ENCODE data around the gene LRRC56. TPM values are rescaled to one million over a fixed set of nuclear protein-coding genes. Genes with fewer than 3 reads are reported as not detected.

The LRRC56 gene
- total RNA-seq, 1 donor from 2014 or later, result 2.7 TPM

DNA sequence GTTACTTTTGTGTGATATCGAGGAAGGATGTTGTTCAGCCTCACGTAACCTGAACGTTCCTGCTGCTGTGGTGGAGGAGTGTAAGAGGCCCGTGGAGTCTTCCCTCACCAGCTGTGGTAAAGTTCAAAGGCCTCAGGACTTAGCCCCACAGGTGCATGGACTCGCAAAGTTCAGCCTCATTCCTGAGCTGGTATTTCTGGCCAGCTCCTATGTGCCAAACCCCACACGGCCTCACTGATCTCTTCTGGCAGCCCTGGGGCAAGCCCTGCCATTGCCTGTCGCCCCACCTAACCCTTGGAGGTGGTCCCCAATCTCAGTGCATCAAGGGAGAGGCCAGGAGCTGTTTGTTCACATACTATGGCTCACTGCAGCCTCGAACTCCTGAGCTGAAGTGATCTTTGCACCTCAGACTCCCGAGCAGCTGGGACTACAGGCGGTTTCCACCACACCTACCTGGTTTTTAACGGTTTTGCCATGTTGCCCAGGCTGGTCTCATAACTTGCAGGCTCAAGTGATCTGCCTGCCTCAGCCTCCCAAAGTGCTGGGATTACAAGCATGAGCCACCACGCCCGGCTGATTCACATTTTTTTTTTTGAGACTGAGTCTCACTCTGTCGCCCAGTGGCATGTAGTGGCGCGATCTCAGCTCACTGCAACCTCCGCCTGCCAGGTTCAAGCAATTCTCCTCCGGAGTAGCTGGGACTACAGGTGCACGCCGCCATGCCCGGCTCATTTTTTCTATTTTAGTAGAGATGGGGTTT lies 41.1 kb downstream of the LRRC56 start:
- Mint-ChIP-seq H3K27me3 (ENCODE audit: low read depth) (no peaks in the 10 kb centered on the region), H3K36me3 (ENCODE audit: low read depth) (no peaks in the 10 kb centered on the region), H3K4me3 (ENCODE audit: unreplicated experiment) (peak overlapping the region; percentile 84), H3K9me3 (ENCODE audit: low read depth) (no peaks in the 10 kb centered on the region), H3K27ac (ENCODE audit: unreplicated experiment) (peak overlapping the region; percentile 85), H3K4me1 (ENCODE audit: low read depth) (peaks cover 49% of the 10 kb centered on the region)
- no peak for DNase-seq (ENCODE audit: low spot score)
- TF ChIP-seq, protein P1, sequence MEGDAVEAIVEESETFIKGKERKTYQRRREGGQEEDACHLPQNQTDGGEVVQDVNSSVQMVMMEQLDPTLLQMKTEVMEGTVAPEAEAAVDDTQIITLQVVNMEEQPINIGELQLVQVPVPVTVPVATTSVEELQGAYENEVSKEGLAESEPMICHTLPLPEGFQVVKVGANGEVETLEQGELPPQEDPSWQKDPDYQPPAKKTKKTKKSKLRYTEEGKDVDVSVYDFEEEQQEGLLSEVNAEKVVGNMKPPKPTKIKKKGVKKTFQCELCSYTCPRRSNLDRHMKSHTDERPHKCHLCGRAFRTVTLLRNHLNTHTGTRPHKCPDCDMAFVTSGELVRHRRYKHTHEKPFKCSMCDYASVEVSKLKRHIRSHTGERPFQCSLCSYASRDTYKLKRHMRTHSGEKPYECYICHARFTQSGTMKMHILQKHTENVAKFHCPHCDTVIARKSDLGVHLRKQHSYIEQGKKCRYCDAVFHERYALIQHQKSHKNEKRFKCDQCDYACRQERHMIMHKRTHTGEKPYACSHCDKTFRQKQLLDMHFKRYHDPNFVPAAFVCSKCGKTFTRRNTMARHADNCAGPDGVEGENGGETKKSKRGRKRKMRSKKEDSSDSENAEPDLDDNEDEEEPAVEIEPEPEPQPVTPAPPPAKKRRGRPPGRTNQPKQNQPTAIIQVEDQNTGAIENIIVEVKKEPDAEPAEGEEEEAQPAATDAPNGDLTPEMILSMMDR (IDR thresholded peaks at IDR 0.05), result no peak

DNA sequence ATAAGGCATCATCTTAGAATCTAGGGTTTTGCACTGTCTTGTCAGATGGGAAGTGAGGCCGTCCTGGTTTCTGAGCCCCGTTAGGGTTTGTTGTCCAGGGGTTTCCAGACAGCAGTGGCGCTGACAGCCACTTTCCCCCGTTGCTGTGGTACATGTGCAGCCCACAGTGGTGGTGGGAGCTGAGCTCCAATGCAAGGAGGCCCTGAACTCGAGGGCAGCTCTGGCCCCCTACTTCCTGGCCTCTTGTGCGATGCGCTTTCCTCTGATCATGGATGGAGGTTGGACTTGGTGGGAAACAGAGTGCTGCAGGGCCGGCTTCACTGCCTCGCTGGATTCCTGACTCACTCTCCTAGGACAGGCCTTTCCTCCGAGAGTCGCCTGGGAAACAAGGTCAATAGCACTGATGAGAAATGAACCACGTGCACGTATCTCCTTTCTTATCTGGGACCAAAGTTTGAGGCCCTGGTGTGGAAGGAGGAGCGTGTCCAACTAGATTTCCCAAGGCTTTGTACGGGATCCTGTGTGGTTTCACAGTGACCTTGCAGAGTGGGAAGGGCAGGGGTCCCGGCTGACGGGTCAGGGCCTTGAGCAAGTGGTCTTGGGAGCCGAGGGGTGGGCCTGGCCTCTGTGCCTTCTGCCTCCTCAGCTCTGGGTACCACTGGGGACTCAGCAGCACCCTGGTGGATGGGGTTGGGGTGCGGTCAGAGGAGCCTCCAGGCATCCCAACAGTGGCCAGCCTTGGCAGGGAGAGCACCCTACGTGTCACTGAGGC lies 42.7 kb downstream of the LRRC56 start:
- Mint-ChIP-seq H3K4me3 (ENCODE audit: unreplicated experiment) (no peak overlapping the region), H3K4me1 (ENCODE audit: low read depth) (peaks cover 37% of the 10 kb centered on the region), H3K27ac (ENCODE audit: unreplicated experiment) (peak overlapping the region; percentile 18), H3K9me3 (ENCODE audit: low read depth) (no peaks in the 10 kb centered on the region), H3K36me3 (ENCODE audit: low read depth) (peaks cover 4% of the 10 kb centered on the region), H3K27me3 (ENCODE audit: low read depth) (no peaks in the 10 kb centered on the region)
- DNase-seq (ENCODE audit: low spot score), result no peak
- TF ChIP-seq, protein P1 (IDR thresholded peaks at IDR 0.05), result no peak

DNA sequence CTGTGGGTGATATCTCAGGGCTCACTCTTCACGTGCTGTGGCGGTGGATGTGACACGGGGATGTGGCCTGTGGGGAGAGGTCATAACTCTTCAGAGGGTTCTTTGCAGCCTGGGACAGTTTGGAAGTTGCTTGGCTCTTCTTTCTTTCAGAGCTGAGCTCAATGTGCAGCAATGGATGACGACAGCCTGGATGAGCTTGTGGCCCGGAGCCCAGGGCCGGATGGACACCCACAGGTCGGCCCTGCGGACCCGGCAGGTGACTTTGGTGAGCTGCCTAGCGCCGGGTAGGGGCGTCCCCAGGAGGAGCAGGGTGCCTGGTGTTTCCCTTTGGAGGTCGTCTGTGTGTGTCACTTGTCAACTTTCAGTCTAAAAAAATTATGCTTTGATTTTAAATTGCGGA lies 44.0 kb downstream of the LRRC56 start:
- Mint-ChIP-seq H3K36me3 (ENCODE audit: low read depth) (peaks cover 6% of the 10 kb centered on the region), H3K27ac (ENCODE audit: unreplicated experiment) (peak overlapping the region; percentile 1), H3K9me3 (ENCODE audit: low read depth) (no peaks in the 10 kb centered on the region), H3K4me3 (ENCODE audit: unreplicated experiment) (no peak overlapping the region), H3K4me1 (ENCODE audit: low read depth) (peaks cover 37% of the 10 kb centered on the region), H3K27me3 (ENCODE audit: low read depth) (no peaks in the 10 kb centered on the region)
- TF ChIP-seq, protein P1 (IDR thresholded peaks at IDR 0.05), result no peak
- DNase-seq (ENCODE audit: low spot score), result no peak

DNA sequence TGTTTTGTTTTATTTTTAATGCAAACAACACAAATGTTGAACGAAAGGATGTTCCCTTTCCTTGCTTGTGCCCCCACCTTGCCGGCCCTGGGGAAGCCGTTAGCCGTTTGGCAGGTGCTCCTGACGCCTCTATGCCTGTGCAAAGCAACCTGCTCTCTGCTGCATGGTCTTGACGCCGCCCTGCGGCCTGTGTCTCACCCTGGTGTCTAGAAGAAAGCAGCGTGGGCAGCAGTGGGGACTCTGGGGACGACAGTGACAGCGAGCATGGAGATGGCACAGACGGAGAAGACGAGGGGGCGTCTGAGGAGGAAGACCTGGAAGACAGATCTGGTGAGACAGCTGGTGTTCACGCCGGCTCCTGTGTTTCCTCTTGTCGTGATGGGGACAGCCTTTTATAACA lies 44.4 kb downstream of the LRRC56 start:
- DNase-seq (ENCODE audit: low spot score), result no peak
- H3K4me1 Mint-ChIP-seq (ENCODE audit: low read depth), result peaks cover 40% of the 10 kb centered on the region
- H3K27me3 Mint-ChIP-seq (ENCODE audit: low read depth), result no peaks in the 10 kb centered on the region
- H3K4me3 Mint-ChIP-seq (ENCODE audit: unreplicated experiment), result no peak overlapping the region
- peaks cover 6% of the 10 kb centered on the region for H3K36me3 Mint-ChIP-seq (ENCODE audit: low read depth)
- TF ChIP-seq, protein P1 (IDR thresholded peaks at IDR 0.05), result no peak
- peak overlapping the region; percentile 37 for H3K27ac Mint-ChIP-seq (ENCODE audit: unreplicated experiment)
- no peaks in the 10 kb centered on the region for H3K9me3 Mint-ChIP-seq (ENCODE audit: low read depth)

DNA sequence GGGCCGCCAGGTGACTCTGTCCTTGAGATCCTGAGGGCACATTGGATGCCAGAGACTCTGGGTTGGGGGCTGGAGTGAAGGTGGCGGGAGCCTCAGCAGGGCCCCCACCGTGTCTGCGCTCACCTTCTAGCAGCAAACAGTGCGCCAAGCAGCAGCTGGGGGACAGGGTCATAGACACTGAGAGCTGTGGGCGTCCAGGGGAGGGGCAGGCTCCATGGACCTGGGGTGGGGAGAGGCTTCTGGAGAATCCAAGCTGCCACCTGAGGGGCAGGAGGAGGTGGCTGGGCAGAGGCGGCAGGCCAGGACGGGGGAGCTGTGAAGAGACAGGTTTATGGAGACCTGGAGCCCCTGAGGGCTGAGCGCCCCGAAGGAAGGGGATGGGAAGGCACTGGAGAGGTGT lies 47.0 kb downstream of the LRRC56 start:
- H3K27me3 Mint-ChIP-seq (ENCODE audit: low read depth), result no peaks in the 10 kb centered on the region
- peaks cover 34% of the 10 kb centered on the region for H3K4me1 Mint-ChIP-seq (ENCODE audit: low read depth)
- peaks cover 14% of the 10 kb centered on the region for H3K36me3 Mint-ChIP-seq (ENCODE audit: low read depth)
- H3K4me3 Mint-ChIP-seq (ENCODE audit: unreplicated experiment), result no peak overlapping the region
- TF ChIP-seq, protein P1 (IDR thresholded peaks at IDR 0.05), result no peak
- DNase-seq (ENCODE audit: low spot score), result no peak
- H3K9me3 Mint-ChIP-seq (ENCODE audit: low read depth), result no peaks in the 10 kb centered on the region
- no peak overlapping the region for H3K27ac Mint-ChIP-seq (ENCODE audit: unreplicated experiment)

Measured in chondrocyte (in vitro differentiated cells).